Esophagus muscularis mucosa (tissue), 4 donors: ENCODE data around the gene RECK. TPM values are rescaled to one million over a fixed set of nuclear protein-coding genes. Genes with fewer than 3 reads are reported as not detected.
A peak's percentile ranks its signal among the peaks of the same experiment; 100 is the strongest.

Experiments
- DNase-seq: peaks from one replicate; pipeline ENCODE4 v3.0.0-alpha.2; 2017; ENCODE audit errors: extremely low spot score
- H3K27ac ChIP-seq, 4 donors: fragments of 200-600 bp; sonication (generic); replicated peaks in 1 of 4; 1 replicate in 3 of 4; 2 replicates in 1 of 4; pipeline ENCODE4 v1.5.1; 2016 to 2019; ENCODE audit warnings: mild to moderate bottlenecking in 1 of 4
- H3K27me3 ChIP-seq, 4 donors: fragments of 200-600 bp; sonication (generic); one replicate each; pipeline versions ENCODE4 v1.5.1 to v1.6.0; 2016 to 2019
- H3K36me3 ChIP-seq, 4 donors: fragments of 200-600 bp; sonication (generic); one replicate each; pipeline ENCODE4 v1.5.1; 2016 to 2019
- H3K4me1 ChIP-seq, 4 donors: fragments of 200-600 bp; sonication (generic); one replicate each; pipeline ENCODE4 v1.5.1; 2016 to 2019
- H3K4me3 ChIP-seq, 4 donors: fragments of 200-600 bp; sonication (generic); 1 replicate in 2 of 4; 2 replicates in 2 of 4; pipeline ENCODE4 v1.5.1; 2016 to 2019; ENCODE audit warnings: mild to moderate bottlenecking in 4 of 4, moderate library complexity in 1 of 4
- H3K9me3 ChIP-seq, 4 donors: fragments of 200-600 bp; sonication (generic); 1 replicate in 3 of 4; 2 replicates in 1 of 4; pipeline ENCODE4 v1.5.1; 2016 to 2019
- CTCF ChIP-seq, 3 experiments: fragments of 200-600 bp in 2 of 3; fragments of 450-650 bp in 1 of 3; sonication (generic) in 2 of 3; IDR thresholded peaks; one replicate each; pipeline ENCODE4 v1.5.1; 2017 to 2019; ENCODE audit warnings: antibody characterized with exemption in 3 of 3, mild to moderate bottlenecking in 2 of 3, moderate library complexity in 1 of 3
- EP300 ChIP-seq: sonication (generic); formaldehyde crosslinking; IDR thresholded peaks from one replicate; pipeline ENCODE4 v1.6.1; 2017; ENCODE audit warnings: antibody characterized with exemption
- POLR2A ChIP-seq: fragments of 450-650 bp; IDR thresholded peaks from one replicate; pipeline ENCODE4 v1.6.1; 2017; ENCODE audit warnings: antibody characterized with exemption, moderate library complexity, mild to moderate bottlenecking, low read depth
- POLR2AphosphoS5 ChIP-seq, 2 donors: sonication (generic); formaldehyde crosslinking; IDR thresholded peaks; one replicate each; pipeline ENCODE4 v1.6.1; 2017; ENCODE audit warnings: antibody characterized with exemption in 2 of 2
- WGBS: methylation state at CpG from one replicate; pipeline ENCODE4 v1.1.5; 2018; 5-methylcytosine and 5-hydroxymethylcytosine counted together
- intact Hi-C: fragments of 100-400 bp; cut with DNase I; formaldehyde crosslinking; loops from one replicate; pipeline ENCODE4 v1.15.1; 2023
- total RNA-seq, 4 donors: library from RNA; depleted of rRNA; stranded (reverse); fragments of >200 nt; gene quantifications; one replicate each; pipeline versions ENCODE4 v1.1.0 to v1.2.1, GENCODE V29; 2016

Gene RECK
- total RNA-seq, 4 donors from 2014 or later = 16.6 to 24.2 (median 19.0) TPM

- intact Hi-C loops = no loop called here
- Histone ChIP-seq H3K27ac (no peak overlapping the region), H3K36me3 (no peaks in the 10 kb centered on the region), H3K4me1 (peaks cover 6 to 11% (median 7%) of the 10 kb centered on the region in 4 donors), H3K27me3 (peaks cover 0 to 10% (median 0%) of the 10 kb centered on the region in 4 donors), H3K4me3 (no peak overlapping the region), H3K9me3 (peaks cover 0 to 9% (median 4%) of the 10 kb centered on the region in 4 donors)
- no peak for DNase-seq
- TF ChIP-seq EP300 (no peak), POLR2AphosphoS5 (IDR thresholded peaks at IDR 0.05) (no peak)
- 77% methylated on average over 1 of the region's 1 CpG for WGBS
These were observed 29.4 kb upstream of the RECK start for GRCh38 chr9:36007316-36007708.

GRCh38 chr9:36007852-36008251 lies 28.9 kb upstream of the RECK start:
- Histone ChIP-seq H3K36me3 (no peaks in the 10 kb centered on the region), H3K4me1 (peaks cover 6 to 11% (median 7%) of the 10 kb centered on the region in 4 donors), H3K27me3 (peaks cover 0 to 10% (median 0%) of the 10 kb centered on the region in 4 donors), H3K27ac (no peak overlapping the region), H3K4me3 (no peak overlapping the region), H3K9me3 (peaks cover 0 to 9% (median 4%) of the 10 kb centered on the region in 4 donors)
- intact Hi-C loops = no loop called here
- no peak for DNase-seq
- 97% methylated on average over 2 of the region's 2 CpGs for WGBS
- TF ChIP-seq POLR2AphosphoS5 (IDR thresholded peaks at IDR 0.05) (no peak), CTCF (IDR thresholded peaks at IDR 0.05) (no peak), EP300 (no peak)

- H3K36me3 ChIP-seq = no peaks in the 10 kb centered on the region
- peaks cover 0 to 9% (median 4%) of the 10 kb centered on the region in 4 donors for H3K9me3 ChIP-seq
- DNase-seq = no peak
- WGBS = 16% methylated on average over 10 of the region's 11 CpGs
- peaks cover 0 to 10% (median 0%) of the 10 kb centered on the region in 4 donors for H3K27me3 ChIP-seq
- intact Hi-C loops = no loop called here
- no peak for TF ChIP-seq POLR2A
- peak in 1 of 2 donors; percentile 33 for TF ChIP-seq POLR2AphosphoS5 (IDR thresholded peaks at IDR 0.05)
- peak in 2 of 3 experiments; percentile 62 to 71 for TF ChIP-seq CTCF (IDR thresholded peaks at IDR 0.05)
- peaks cover 6 to 11% (median 7%) of the 10 kb centered on the region in 4 donors for H3K4me1 ChIP-seq
- peak overlapping the region in 1 of 4 donors; percentile 19 for H3K4me3 ChIP-seq
- no peak overlapping the region for H3K27ac ChIP-seq
These were observed 27.9 kb upstream of the RECK start for GRCh38 chr9:36008774-36009300.

- Histone ChIP-seq H3K4me1 (peaks cover 6 to 11% (median 7%) of the 10 kb centered on the region in 4 donors), H3K9me3 (peaks cover 0 to 2% (median under 1%) of the 10 kb centered on the region in 4 donors), H3K27me3 (peaks cover 0 to 4% (median 0%) of the 10 kb centered on the region in 4 donors), H3K36me3 (no peaks in the 10 kb centered on the region), H3K27ac (no peak overlapping the region), H3K4me3 (no peak overlapping the region)
- WGBS = 85% methylated on average over 3 of the region's 3 CpGs
- intact Hi-C loops = no loop called here
- no peak for DNase-seq
- no peak for TF ChIP-seq POLR2AphosphoS5 (IDR thresholded peaks at IDR 0.05)
- no peak for TF ChIP-seq CTCF (IDR thresholded peaks at IDR 0.05)
- TF ChIP-seq POLR2A = no peak
- TF ChIP-seq EP300 = no peak
These were observed 25.3 kb upstream of the RECK start for GRCh38 chr9:36011379-36011778.

GRCh38 chr9:36017278-36017677 lies 19.4 kb upstream of the RECK start:
- DNase-seq = no peak
- 87% methylated on average over 2 of the region's 2 CpGs for WGBS
- H3K4me1 ChIP-seq = peaks cover 0 to 11% (median 8%) of the 10 kb centered on the region in 4 donors
- TF ChIP-seq POLR2AphosphoS5 (IDR thresholded peaks at IDR 0.05) = no peak
- intact Hi-C loops = no loop called here
- no peaks in the 10 kb centered on the region for H3K9me3 ChIP-seq
- H3K4me3 ChIP-seq = no peak overlapping the region
- no peaks in the 10 kb centered on the region for H3K36me3 ChIP-seq
- H3K27ac ChIP-seq = no peak overlapping the region
- no peaks in the 10 kb centered on the region for H3K27me3 ChIP-seq

GRCh38 chr9:36018129-36018528 lies 18.6 kb upstream of the RECK start:
- no peaks in the 10 kb centered on the region for H3K9me3 ChIP-seq
- intact Hi-C loops = no loop called here
- no peaks in the 10 kb centered on the region for H3K36me3 ChIP-seq
- DNase-seq = peak; percentile 39
- H3K27ac ChIP-seq = no peak overlapping the region
- 100% methylated on average over 3 of the region's 3 CpGs for WGBS
- no peaks in the 10 kb centered on the region for H3K27me3 ChIP-seq
- H3K4me1 ChIP-seq = peaks cover 0 to 11% (median 8%) of the 10 kb centered on the region in 4 donors
- H3K4me3 ChIP-seq = no peak overlapping the region
- TF ChIP-seq CTCF (IDR thresholded peaks at IDR 0.05) = no peak
- no peak for TF ChIP-seq POLR2A
